SJSA1 (cell line): Measurements from ENCODE around the gene GBF1. TPM values are rescaled to one million over a fixed set of nuclear protein-coding genes. Genes with fewer than 3 reads are reported as not detected.
"Not testable (repeated sequence)": the region's sequence is repeated elsewhere in the genome, so short reads cannot be mapped to it uniquely, and the experiment has no call there.

Experiments used
- DNase-seq, 2 experiments: peaks; one replicate each; pipeline ENCODE4 v3.0.0-alpha.2; 2015 to 2020; ENCODE audit warnings: low spot score in 2 of 2, low read depth in 1 of 2
- H3K27ac ChIP-seq: fragments of 250-450 bp; sonication (Bioruptor Pico); 2 replicates; pipeline ENCODE4 v1.5.1; 2020; ENCODE audit warnings: mild to moderate bottlenecking, moderate library complexity
- H3K27me3 ChIP-seq: fragments of 250-450 bp; sonication (Bioruptor Pico); replicated peaks from 2 replicates; pipeline ENCODE4 v1.5.1; 2020; ENCODE audit warnings: mild to moderate bottlenecking, moderate library complexity
- H3K36me3 ChIP-seq: fragments of 250-450 bp; sonication (Bioruptor Pico); 2 replicates; pipeline ENCODE4 v1.5.1; 2020; ENCODE audit warnings: mild to moderate bottlenecking
- H3K4me1 ChIP-seq: fragments of 250-450 bp; sonication (Bioruptor Pico); replicated peaks from 2 replicates; pipeline ENCODE4 v1.6.1; 2021; ENCODE audit warnings: mild to moderate bottlenecking
- H3K4me3 ChIP-seq: fragments of 250-450 bp; sonication (Bioruptor Pico); 2 replicates; pipeline ENCODE4 v1.5.1; 2020; ENCODE audit warnings: mild to moderate bottlenecking
- H3K9me3 ChIP-seq: fragments of 250-450 bp; sonication (Bioruptor Pico); replicated peaks from 2 replicates; pipeline ENCODE4 v1.5.1; 2020; ENCODE audit warnings: mild to moderate bottlenecking
- total RNA-seq: library from RNA; depleted of rRNA; stranded (reverse); fragments of >200 nt; shearing (Covaris generic); gene quantifications from 2 replicates; pipeline ENCODE4 v1.2.3, GENCODE V29; 2014; rRNA removed

The GBF1 gene
- 23.3 and 36.3 TPM in 2 replicates for total RNA-seq

GRCh38 chr10:102245082-102245931, at the start of gene GBF1:
TSS of gene GBF1 (plus strand) at chr10:102245532. CDS start at chr10:102258939, 13,407 bp downstream.
- DNase-seq = peak; percentile 95 to 99
- peaks cover 19% of the 10 kb centered on the region for H3K36me3 ChIP-seq
- peak within 1 kb of the TSS; percentile 64 for H3K4me3 ChIP-seq
- no peaks in the 10 kb centered on the region for H3K9me3 ChIP-seq
- peak within 1 kb of the TSS; percentile 42 for H3K27ac ChIP-seq
- no peaks in the 10 kb centered on the region for H3K27me3 ChIP-seq
- H3K4me1 ChIP-seq = peaks cover 29% of the 10 kb centered on the region

GRCh38 chr10:102196893-102197292, 48.4 kb upstream of the GBF1 start:
- Histone ChIP-seq H3K4me3 (no peak overlapping the region), H3K9me3 (peaks cover 5% of the 10 kb centered on the region; the same call in 1 of the 2 replicates), H3K27me3 (0 out of 2 replicates have a peak, but pooled peaks cover 2% of the 10 kb centered on the region), H3K4me1 (no peaks in the 10 kb centered on the region), H3K27ac (no peak overlapping the region), H3K36me3 (no peaks in the 10 kb centered on the region)
- DNase-seq = no peak

GRCh38 chr10:102198027-102198426, 47.3 kb upstream of the GBF1 start:
- no peaks in the 10 kb centered on the region for H3K4me1 ChIP-seq
- H3K4me3 ChIP-seq = no peak overlapping the region
- no peak for DNase-seq
- 0 out of 2 replicates have a peak, but pooled peaks cover 3% of the 10 kb centered on the region for H3K27me3 ChIP-seq
- no peaks in the 10 kb centered on the region for H3K36me3 ChIP-seq
- no peak overlapping the region for H3K27ac ChIP-seq
- no peaks in the 10 kb centered on the region; the same call in 1 of the 2 replicates for H3K9me3 ChIP-seq

- Histone ChIP-seq H3K27me3 (0 out of 2 replicates have a peak, but pooled peaks cover 3% of the 10 kb centered on the region), H3K36me3 (no peaks in the 10 kb centered on the region), H3K4me1 (no peaks in the 10 kb centered on the region), H3K9me3 (peaks cover 8% of the 10 kb centered on the region), H3K4me3 (no peak overlapping the region), H3K27ac (no peak overlapping the region)
- no peak for DNase-seq
Observed at GRCh38 chr10:102200751-102201640, 44.3 kb upstream of the GBF1 start.

- Histone ChIP-seq H3K27ac (no peak overlapping the region), H3K36me3 (no peaks in the 10 kb centered on the region), H3K27me3 (0 out of 2 replicates have a peak, but pooled peaks cover 3% of the 10 kb centered on the region), H3K9me3 (peaks cover 8% of the 10 kb centered on the region), H3K4me3 (no peak overlapping the region), H3K4me1 (no peaks in the 10 kb centered on the region)
- DNase-seq = no peak
Observed at GRCh38 chr10:102202386-102202785, 42.9 kb upstream of the GBF1 start.

GRCh38 chr10:102208311-102209035, 36.9 kb upstream of the GBF1 start:
- no peaks in the 10 kb centered on the region for H3K4me1 ChIP-seq
- no peaks in the 10 kb centered on the region for H3K36me3 ChIP-seq
- H3K9me3 ChIP-seq = peaks cover 8% of the 10 kb centered on the region
- H3K27me3 ChIP-seq = peaks cover 4% of the 10 kb centered on the region; the same call in 1 of the 2 replicates
- no peak for DNase-seq
- H3K27ac ChIP-seq = no peak overlapping the region
- H3K4me3 ChIP-seq = no peak overlapping the region

GRCh38 chr10:102211615-102212299, 33.6 kb upstream of the GBF1 start:
- DNase-seq = no peak
- no peak overlapping the region for H3K27ac ChIP-seq
- no peaks in the 10 kb centered on the region for H3K4me1 ChIP-seq
- no peaks in the 10 kb centered on the region for H3K9me3 ChIP-seq
- peaks cover 4% of the 10 kb centered on the region; the same call in 1 of the 2 replicates for H3K27me3 ChIP-seq
- no peaks in the 10 kb centered on the region for H3K36me3 ChIP-seq
- H3K4me3 ChIP-seq = no peak overlapping the region

GRCh38 chr10:102213599-102213998, 31.7 kb upstream of the GBF1 start:
- not testable (repeated sequence) for DNase-seq, H3K27ac ChIP-seq, H3K9me3 ChIP-seq, H3K4me3 ChIP-seq, H3K4me1 ChIP-seq, H3K36me3 ChIP-seq, H3K27me3 ChIP-seq

GRCh38 chr10:102219370-102219769, 26.0 kb upstream of the GBF1 start:
- Histone ChIP-seq H3K27ac (no peak overlapping the region), H3K36me3 (no peaks in the 10 kb centered on the region), H3K9me3 (no peaks in the 10 kb centered on the region), H3K4me1 (no peaks in the 10 kb centered on the region), H3K4me3 (no peak overlapping the region), H3K27me3 (peaks cover 25% of the 10 kb centered on the region)
- no peak for DNase-seq

- Histone ChIP-seq H3K36me3 (no peaks in the 10 kb centered on the region), H3K27ac (no peak overlapping the region)
- no peak for DNase-seq
Observed at GRCh38 chr10:102220612-102221011, 24.7 kb upstream of the GBF1 start.

GRCh38 chr10:102222797-102223196, 22.5 kb upstream of the GBF1 start:
- no peak overlapping the region for H3K4me3 ChIP-seq
- H3K36me3 ChIP-seq = no peaks in the 10 kb centered on the region
- H3K9me3 ChIP-seq = no peaks in the 10 kb centered on the region
- H3K4me1 ChIP-seq = peaks cover 17% of the 10 kb centered on the region
- DNase-seq = no peak
- H3K27me3 ChIP-seq = peaks cover 27% of the 10 kb centered on the region
- no peak overlapping the region for H3K27ac ChIP-seq

More at GRCh38 chr10:102220612-102221011, 24.7 kb upstream of the GBF1 start:
- Histone ChIP-seq H3K9me3 (no peaks in the 10 kb centered on the region), H3K4me1 (peaks cover 7% of the 10 kb centered on the region), H3K27me3 (peaks cover 25% of the 10 kb centered on the region), H3K4me3 (no peak overlapping the region)

GRCh38 chr10:102225646-102226541, 19.4 kb upstream of the GBF1 start, which contains the start of gene ELOVL3:
TSS of gene ELOVL3 (plus strand) at chr10:102226299. CDS start at chr10:102226549, 250 bp downstream.
- Histone ChIP-seq H3K4me3 (no peak within 1 kb of the TSS; the same call in 1 of the 2 replicates), H3K4me1 (peaks cover 28% of the 10 kb centered on the region), H3K36me3 (no peaks in the 10 kb centered on the region), H3K27me3 (peaks cover 35% of the 10 kb centered on the region), H3K27ac (no peak within 1 kb of the TSS), H3K9me3 (0 out of 2 replicates have a peak, but pooled peaks cover 3% of the 10 kb centered on the region)
- DNase-seq = peak; percentile 74 to 93
